ENCODE results near the gene CCDC28B.

- TF ChIP-seq CTCF (conservative IDR thresholded peaks at IDR 0.05; ENCODE audit: low read depth, low read length) (no peak), EZH2 (IDR thresholded peaks at IDR 0.05; ENCODE audit: borderline replicate concordance, low read depth, low read length, poor library complexity, severe bottlenecking) (no peak)
Measured at GRCh38 chr1:32151319-32151787, 49.0 kb upstream of the CCDC28B start.
